ENCODE results near the gene SPINK6. TPM values are rescaled to one million over a fixed set of nuclear protein-coding genes. Genes with fewer than 3 reads are reported as not detected.

SPINK6 gene
- not detected in 2 replicates for total RNA-seq (2014; rRNA removed; shearing (Covaris generic))

GRCh38 chr5:148202531-148203203 lies at the start of gene SPINK6:
TSS of gene SPINK6 (plus strand) at chr5:148203042. CDS start at chr5:148203097, 55 bp downstream.

GRCh38 chr5:148168246-148168645 lies 34.6 kb upstream of the SPINK6 start, which contains the start of gene SPINK14:
TSS of gene SPINK14 (plus strand) at chr5:148168546. CDS start at chr5:148169733, 1,187 bp downstream.

GRCh38 chr5:148238418-148238794 lies 35.6 kb downstream of the SPINK6 start, which contains the start of gene MARCOL:
TSS of gene MARCOL (plus strand) at chr5:148238525. CDS start at chr5:148238598, 73 bp downstream.

Small RNA genes within 50 kb of the gene (small RNA-seq; reads per million reads assigned to genes)
- not detected for gene HMGN1P16

Other genes with a start within 250 kb of the SPINK6 start
- not detected in 2 replicates for gene SPINK5, start 139.1 kb upstream of the SPINK6 start, total RNA-seq (2014; rRNA removed; shearing (Covaris generic))
- not detected in 2 replicates for gene SPINK14, start 34.5 kb upstream of the SPINK6 start, total RNA-seq (2014; rRNA removed; shearing (Covaris generic))
- gene MARCOL, start 35.5 kb downstream of the SPINK6 start, total RNA-seq (2014; rRNA removed; shearing (Covaris generic)): not detected in 2 replicates
- not detected in 2 replicates for gene SPINK13, start 65.8 kb downstream of the SPINK6 start, total RNA-seq (2014; rRNA removed; shearing (Covaris generic))
- not detected in 2 replicates for gene SPINK7, start 109.4 kb downstream of the SPINK6 start, total RNA-seq (2014; rRNA removed; shearing (Covaris generic))
- gene SPINK9, start 132.5 kb downstream of the SPINK6 start, total RNA-seq (2014; rRNA removed; shearing (Covaris generic)): not detected in 2 replicates
- gene FBXO38, start 180.9 kb downstream of the SPINK6 start, total RNA-seq (2014; rRNA removed; shearing (Covaris generic)): 52.9 and 56.0 TPM in 2 replicates